GM19035 (cell line): ENCODE measurements around the gene CERT1.

Experiments used
- ATAC-seq: cut with Tn5 transposase; IDR thresholded peaks from one replicate; pipeline ENCODE4 v1.9.1; 2021; ENCODE audit not compliant: unreplicated experiment

CERT1 gene

DNA sequence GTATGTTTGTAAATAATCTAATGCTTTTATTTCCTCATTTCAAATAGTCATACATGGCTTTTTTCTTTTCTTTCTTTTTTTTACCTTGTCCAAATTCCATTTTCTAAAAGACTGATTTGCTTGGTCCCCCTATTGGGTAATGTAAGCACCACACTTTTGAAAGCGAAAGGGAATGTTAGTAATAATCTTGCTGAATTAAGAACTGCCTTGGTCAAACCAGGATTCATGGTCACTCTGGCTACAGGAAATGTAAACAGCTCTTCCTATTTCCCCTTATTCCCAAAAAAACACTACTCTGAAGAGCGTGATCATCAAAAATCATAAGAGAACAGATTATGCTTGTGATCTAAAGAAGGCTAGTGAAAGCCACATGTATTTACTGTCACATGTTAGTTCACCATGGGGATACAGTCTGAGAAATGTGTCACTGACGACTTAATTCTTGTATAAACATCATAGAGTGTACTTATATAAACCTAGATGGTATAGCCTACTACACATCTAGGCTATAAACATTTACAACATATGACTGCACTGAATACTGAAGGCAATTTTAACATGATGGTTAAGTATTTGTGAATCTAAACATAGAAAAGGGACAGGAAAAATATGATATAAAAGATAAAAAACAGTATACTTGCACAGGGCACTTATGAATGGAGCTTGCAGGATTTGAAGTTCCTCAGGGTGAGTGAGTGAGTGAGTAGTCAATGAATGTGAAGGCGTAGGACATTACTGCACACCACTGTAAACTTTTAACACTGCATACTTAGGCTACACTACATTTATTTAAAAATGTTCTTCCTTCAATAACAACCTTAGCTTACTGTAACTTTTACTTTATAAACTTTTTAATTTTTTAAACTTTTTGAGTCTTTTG lies 99.1 kb downstream of the CERT1 start:
- ATAC-seq = no peak

DNA sequence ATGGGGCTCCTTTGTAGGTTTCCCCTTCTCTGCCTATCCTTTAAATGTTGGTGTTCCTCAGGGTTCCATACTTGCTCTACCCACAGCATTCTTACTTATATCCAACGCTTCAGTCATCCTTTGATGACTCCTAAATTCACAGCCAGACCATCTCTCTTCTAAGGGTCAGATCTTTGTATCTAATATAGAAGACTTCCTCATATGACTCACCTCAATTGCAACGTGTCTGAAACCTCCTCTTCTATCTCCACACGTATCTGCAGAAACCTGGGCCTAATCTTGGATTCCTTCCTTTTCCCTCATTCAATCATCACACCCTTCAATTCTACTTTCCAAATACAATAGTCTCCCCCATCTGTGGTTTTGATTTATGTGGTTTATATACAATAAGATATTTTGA lies 106.1 kb downstream of the CERT1 start:
- ATAC-seq = no peak

DNA sequence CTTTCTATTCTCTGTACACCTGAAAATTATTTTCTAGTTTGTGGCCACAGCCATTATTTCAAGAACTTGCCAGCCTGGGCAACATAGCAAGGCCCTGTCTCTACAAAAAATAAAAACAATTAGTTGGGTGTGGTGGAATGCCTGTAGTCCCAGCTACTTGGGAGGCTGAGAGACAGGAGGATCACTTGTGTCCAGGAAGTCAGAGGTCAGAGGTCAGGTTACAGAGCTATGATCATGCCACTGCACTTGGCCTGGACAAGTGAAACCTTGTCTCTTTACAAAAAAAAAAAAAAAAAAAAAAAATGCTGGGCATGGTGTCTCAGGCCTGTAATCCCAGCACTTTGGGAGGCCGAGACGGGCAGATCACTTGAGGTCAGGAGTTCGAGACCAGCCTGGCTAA lies 116.2 kb downstream of the CERT1 start:
- ATAC-seq = no peak

DNA sequence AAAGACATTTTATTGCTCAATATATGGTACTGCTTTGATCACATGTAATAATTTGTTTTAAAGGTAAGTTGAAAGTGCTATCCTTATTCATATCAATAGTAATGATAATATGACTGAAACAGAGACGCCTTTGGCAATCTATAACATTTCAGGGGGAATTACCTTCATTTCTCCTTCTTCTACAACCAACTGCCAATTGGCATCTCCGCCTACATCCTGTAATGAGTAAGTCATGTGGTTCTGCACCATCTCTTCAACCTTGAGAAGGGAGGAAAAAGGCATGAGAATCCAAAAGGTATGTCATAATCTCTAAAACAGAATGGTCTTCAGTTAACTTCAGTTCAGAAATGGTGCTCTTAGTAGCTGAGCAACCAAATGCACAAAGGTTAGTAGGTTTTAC lies 122.0 kb downstream of the CERT1 start:
- no peak for ATAC-seq

DNA sequence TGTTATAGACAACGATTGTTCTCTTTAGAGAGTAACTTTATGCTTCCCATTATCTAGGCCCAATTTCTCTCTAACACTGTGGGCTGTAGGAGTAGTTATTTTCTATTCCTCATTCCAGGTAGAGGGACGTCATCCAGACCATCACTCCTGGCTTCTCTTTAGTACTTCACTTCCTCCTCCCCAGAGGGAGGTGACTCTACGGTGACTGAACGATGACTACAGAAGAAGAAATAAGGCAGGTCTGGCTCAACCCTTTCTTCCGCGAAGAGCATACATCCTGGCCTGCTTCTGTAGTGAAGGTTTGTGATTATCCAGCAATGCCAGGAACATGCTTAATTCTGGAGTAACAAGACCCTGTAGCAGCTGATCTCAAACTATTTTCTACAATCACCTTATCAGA lies 123.6 kb downstream of the CERT1 start:
- ATAC-seq = no peak

DNA sequence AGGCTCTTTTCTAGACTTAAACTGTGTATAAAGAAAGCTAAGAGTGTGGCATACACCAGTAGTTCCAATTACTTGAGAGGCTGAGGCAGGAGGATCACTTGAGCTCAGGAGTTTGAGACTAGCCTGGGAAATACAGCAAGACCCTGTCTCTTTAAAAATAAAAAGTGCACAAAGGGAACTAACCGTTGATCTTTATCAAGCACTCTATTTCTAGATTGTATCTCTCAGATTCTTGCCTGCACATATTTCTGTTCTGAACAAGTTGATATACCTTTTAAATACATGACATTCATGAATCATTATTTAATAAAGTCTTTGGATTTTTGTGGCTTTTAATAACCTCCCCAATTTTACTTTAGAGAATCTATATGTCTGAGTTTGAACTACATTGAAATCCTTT lies 127.2 kb downstream of the CERT1 start:
- ATAC-seq = no peak

DNA sequence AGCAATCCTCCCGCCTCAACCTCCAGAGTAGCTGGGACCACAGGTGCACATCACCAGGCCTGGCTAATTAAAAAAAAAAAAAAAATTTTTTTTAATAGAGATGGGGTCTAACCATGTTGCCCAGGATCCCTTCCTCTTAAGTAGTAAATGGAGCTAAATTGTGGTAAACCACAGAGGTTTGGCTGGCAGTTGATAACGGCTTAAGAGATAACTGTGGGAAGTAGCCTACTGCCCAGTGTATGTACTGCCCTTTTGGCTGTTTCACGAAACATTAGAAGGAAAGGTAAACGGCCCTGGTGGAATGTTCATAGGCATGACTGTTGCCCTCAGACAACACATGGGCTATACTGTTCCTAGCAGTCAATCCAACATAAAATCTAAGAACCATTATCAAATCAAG lies 130.0 kb downstream of the CERT1 start:
- ATAC-seq = no peak

DNA sequence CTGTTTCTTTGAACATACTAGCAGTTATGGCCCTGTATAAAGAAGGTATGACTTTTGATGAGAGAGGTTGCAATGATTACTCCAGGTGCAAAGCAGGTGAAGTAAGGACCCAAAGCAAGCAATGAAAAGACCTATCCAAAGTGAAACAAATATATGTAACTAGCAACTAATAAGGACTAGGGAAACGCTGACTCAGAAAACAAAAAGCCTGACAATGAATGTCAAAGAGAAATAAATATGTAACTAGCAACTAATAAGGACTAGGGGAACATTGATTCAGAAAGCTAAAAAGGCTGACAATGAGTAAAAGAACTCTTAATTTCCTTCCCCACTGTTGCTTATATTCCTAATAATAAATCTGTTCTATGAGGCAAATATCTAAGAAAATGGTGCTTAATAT lies 131.3 kb downstream of the CERT1 start:
- ATAC-seq = no peak

DNA sequence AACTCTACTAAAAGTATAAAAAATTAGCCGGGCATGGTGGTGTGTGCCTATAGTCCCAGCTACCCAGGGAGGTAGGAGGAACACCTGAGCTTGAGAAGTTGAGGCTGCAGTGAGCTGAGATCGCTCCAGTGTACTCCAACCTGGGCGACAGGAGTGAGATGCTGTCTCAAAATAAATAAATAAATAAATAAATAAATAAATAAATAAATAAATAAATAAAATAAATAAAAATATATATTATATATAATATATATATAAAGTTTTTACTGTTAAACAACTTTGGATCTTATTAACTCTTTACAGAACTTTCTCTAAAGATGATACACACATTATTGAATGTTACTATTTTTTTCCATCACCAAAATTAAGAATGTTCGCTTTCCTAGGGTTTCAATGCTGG lies 136.0 kb downstream of the CERT1 start:
- ATAC-seq = no peak

DNA sequence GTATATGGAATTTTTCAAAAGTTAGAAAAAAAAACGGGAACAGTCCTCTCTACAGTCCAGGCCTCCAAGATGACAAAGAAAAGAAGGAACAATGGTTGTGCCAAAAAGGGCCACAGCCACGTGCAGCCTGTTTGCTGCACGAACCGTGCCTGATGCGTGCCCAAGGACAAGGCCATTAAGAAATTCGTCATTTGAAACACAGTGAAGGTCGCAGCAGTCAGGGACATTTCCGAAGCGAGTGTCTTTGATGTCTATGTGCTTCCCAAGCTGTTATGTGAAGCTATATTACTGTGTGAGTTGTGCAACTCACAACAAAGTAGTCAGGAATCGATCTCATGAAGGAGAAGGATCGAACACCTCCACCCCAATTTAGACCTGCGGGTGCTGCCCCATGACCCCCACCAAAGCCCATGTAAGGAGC lies 137.0 kb downstream of the CERT1 start:
- ATAC-seq = no peak

DNA sequence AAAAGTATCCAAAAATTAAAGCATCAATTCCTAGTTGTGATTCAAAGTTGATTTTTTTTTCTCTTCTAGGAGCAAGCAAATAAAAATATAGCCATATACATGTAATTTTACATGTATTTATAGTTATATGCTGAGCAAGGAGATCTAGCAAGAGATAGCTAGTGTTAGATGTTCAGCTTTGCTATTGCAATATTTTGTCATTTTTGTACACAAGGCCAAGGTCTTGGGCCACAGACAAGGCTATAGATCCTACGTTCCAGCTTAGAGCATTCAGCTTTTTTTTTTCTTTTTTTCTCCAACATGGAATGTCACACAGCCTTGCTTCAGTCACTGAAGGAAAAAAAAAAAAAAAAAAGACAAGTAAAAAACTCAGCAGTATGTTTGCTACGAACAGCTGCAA lies 137.6 kb downstream of the CERT1 start:
- ATAC-seq = no peak

DNA sequence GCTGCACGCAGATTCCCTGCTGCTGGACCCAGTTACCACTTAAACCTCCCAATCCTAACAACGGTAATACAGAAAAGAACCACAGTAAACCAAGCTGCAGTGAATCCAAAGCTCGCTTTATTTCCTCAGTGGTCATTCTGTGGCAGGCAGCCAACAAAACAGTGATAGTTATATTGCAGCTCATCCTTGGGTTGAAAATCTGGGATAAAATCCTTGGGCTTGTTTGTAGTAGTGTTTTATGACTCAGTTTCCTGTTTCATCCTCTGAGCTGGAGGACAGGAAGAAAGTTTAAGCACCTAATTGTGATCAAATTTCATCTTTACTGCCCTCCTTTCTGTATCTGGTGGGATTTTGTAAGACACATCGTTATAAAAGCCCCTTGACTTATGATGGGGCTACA lies 143.0 kb downstream of the CERT1 start:
- no peak for ATAC-seq

DNA sequence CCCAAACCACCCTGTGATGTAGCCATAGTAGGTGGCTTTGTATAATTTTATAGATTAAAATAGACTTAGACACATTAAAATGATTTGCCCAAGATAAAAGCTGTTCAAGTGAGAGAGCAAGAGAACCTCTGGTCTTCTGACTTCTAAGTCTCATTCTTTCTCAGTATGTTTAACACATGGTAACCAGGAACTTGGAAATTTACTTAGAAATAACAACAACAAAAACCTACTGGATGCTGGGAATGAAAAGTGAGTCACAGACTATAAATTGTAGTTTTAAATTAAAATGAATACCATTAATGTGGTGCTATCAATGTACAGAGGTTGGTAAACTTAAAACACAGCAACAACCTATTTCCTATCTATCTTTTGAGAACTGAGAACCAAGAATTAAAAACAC lies 144.0 kb downstream of the CERT1 start:
- ATAC-seq = no peak

DNA sequence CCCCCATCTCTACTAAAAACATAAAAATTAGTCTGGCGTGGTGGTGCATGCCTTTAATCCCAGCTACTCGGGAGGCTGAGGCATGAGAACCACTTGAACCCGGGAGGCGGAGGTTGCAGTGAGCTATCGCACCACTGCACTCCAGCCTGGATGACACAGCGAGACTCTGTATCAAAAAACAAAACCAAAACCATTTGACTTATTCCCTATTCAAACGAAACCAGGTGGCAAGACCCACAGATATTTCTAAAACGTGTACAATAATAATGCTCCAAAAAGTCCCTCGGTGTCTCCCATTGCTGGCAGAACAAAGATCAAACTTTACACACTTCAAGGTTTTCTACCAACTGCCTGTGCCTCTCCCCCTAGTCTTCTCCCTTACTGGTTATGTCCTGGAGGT lies 144.6 kb downstream of the CERT1 start:
- peak; percentile 80 for ATAC-seq

DNA sequence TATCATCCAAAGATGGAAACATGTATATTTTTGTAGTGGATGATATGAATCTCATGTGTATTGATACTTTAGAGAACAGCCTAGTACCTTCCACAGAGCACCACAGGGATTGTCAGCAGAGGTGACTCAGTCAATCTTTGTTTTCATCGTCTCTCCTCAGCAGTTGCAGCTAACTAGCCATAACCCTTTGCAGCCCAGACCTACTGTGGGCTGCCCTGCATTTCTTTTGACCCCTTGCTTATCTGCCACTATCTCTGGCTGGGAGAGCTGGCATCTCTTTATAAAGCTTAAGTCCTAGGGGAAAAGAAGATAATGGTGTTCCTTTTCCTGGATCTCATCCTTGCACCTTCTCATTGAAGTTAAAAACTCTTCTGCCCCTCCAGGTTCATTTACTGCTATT lies 145.7 kb downstream of the CERT1 start:
- ATAC-seq = no peak

DNA sequence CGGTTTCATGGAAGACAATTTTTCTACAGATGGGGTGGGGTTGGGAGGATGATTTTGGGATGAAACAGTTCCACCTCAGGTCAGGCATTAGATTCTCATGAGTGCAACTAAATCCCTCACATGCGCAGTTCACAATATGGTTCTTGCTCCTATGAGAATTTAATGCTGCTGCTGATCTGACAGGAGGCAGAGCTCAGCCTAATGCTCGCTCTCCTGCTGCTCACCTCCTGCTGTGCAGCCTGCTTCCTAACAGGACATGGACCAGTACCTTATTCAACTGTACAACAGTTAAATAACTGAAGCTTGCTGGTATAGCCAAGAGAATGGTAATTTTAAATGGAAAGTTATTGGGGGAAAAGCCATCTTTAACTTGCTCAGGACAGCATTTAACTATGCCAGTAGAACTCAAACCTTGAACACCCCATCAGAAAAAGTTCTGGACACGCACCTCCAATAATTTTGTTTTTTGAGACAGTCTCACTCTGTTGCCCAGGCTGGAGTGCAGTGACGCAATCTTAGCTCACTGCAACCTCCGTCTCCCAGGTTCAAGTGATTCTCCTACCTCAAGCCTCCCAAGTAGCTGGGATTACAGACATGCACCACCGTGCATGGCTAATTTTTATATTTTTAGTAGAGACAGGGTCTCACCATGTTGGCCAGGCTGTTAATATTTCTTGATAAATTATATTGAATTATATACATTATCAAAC lies 146.7 kb downstream of the CERT1 start:
- ATAC-seq = no peak

DNA sequence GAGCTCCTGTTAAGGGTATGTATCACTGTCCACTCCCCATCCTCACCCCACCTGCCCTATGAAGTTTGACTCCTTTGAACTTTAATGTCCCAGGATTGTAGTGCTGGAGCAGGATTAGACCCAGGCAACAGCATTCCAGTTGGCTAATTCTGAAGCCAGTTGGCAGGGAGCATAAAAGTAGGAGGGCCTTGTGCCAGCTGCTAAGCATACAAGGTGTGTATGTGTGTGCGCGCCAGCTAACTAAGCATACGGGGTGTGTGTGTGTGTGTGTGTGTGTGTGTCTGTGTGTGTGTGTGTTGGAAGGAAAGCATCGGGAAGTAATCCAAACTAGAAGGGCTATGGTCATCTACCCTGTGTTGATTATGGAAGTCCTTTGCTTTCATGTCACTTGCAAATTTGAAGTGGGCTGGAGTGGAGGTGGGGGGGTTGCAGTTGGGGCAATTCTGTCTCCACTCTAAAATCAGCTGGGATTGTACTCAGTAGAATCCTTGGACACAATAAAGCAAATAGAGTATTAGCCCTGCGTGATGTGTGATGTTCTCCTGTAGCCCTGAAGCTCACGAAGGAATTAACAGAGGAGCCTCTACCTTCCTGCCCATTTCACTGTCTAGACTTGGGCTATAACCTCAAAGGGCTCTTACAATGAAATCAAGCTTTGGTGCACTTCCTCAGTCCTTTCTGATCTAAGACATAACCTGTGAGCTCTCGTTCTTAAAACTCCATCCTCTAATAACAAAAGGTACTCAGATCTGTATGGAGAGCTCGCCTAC lies 147.5 kb downstream of the CERT1 start:
- ATAC-seq = no peak

DNA sequence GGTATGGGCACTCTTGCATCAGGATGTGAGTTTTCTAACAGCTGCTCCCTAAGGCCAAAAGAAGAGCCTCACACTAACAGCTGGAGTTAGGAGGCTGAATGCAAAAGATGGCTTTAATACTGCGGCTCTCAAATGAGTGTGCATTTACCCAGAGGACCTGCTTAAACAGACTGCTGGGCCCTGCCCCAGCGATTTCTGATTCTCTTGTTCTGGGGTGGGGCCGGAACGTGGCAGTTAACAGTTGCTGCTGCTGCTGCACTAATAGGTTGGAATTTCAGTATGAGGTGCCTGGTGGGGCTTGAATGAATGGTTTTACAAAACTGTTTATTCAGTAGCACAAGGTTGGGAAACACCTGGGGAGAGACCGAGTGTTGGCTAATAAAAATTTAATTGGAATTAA lies 148.3 kb downstream of the CERT1 start:
- ATAC-seq = no peak

DNA sequence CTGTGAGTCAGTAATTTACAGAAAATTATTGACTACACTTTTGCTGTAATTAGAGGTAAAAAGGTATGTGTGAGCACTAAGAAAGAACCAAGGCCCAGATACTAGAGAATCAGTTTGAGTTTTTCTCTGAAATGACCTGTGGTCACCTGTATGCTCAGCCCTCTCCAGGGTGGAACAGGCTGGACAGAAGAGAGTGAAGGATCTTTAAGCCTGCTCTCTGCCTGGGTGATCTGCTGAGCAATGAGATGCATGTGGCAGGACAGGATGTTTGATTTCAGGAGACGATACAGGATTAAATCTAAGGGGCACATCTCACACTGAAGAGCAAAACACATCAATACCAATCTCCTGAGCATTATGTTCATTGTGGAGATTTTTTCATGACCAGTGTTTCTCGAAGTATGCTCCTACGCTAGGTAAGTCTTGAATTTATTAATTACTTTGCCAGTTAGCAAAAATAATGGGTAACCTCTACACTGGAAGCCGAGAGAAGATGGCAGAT lies 148.9 kb downstream of the CERT1 start:
- ATAC-seq = no peak

DNA sequence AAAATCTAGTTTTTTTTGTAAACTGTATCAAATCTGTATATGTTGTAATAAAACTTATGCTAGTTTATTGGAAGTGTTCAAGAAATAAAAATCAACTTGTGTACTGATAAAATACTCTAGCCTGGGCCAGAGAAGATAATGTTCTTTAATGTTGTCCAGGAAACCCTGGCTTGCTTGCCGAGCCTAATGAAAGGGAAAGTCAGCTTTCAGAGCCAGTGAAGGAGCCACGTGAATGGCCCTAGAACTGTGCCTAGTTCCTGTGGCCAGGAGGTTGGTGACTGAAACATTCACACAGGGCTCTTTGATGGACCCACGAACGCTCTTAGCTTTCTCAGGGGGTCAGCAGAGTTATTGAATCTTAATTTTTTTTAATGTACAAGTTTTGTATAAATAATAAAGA lies 150.1 kb downstream of the CERT1 start:
- ATAC-seq = no peak

DNA sequence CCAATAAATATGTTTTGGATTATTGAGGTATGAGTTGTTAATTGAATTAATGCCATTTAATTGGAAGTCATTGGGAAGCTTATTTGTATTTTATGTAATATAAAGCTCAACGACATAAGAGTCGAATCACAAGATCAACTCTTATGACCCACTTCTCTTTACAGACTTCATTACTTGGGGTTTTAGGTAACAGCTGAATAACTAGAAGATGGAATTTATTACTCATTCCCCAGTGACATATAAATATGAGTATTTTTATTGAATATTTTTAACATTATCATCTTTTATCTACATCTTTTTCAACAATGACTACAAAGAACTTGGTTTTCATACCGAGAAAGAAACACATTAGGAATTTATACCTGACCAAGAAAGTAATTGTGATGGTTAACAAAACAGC lies 153.3 kb downstream of the CERT1 start:
- no peak for ATAC-seq

DNA sequence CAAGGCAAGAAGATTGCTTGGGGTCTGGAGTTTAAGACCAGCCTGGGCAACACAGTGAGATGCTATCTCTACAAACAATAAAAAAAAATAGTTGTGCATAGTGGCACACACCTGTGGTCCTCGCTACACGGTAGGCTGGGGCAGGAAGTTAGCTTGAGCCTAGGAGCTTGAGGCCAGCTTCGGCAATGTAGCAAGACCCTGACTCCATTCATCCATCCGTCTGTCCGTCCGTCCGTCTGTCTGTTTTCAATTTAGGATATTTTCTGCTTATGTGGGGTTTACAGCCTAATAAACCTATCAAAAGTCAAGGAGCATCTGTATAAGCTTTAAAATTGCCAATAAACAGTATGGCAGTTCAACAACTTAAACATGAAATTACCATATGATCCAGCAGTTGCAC lies 154.7 kb downstream of the CERT1 start:
- no peak for ATAC-seq
